Neural cell (in vitro differentiated cells): ENCODE data around the gene ADISSP. TPM values are rescaled to one million over a fixed set of nuclear protein-coding genes. Genes with fewer than 3 reads are reported as not detected.

Experiments used
- H2AFZ ChIP-seq: fragments of 200-600, 300-800 bp; sonication (generic), shearing (Covaris generic); 2 replicates; pipeline ENCODE4 v1.6.0; 2014; ENCODE audit warnings: low read depth, mild to moderate bottlenecking, antibody characterized with exemption, low read length, moderate library complexity
- H3F3A ChIP-seq: fragments of 200-600 bp; shearing (Covaris generic); 2 replicates; pipeline ENCODE4 v1.6.1; 2016; ENCODE audit warnings: mild to moderate bottlenecking, moderate library complexity, mixed read lengths, antibody characterized with exemption, low read length; ENCODE audit not compliant: insufficient read depth, poor library complexity, severe bottlenecking
- H3K27ac ChIP-seq: fragments of 200-600, 300-800 bp; sonication (generic), shearing (Covaris generic); 2 replicates; pipeline ENCODE4 v1.5.1; 2014; ENCODE audit warnings: mild to moderate bottlenecking, low read length, moderate library complexity
- H3K27me3 ChIP-seq: fragments of 300-800, 200-600 bp; sonication (generic), shearing (Covaris generic); 2 replicates; pipeline ENCODE4 v1.6.0; 2014; ENCODE audit warnings: mild to moderate bottlenecking, low read depth, low read length, moderate library complexity; ENCODE audit not compliant: insufficient read depth
- H3K36me3 ChIP-seq: fragments of 300-800, 200-600 bp; sonication (generic), shearing (Covaris generic); 2 replicates; pipeline ENCODE4 v1.5.1; 2014; ENCODE audit warnings: mild to moderate bottlenecking, antibody characterized with exemption, low read length, moderate library complexity; ENCODE audit not compliant: insufficient read depth
- H3K4me2 ChIP-seq: fragments of 300-800, 200-600 bp; sonication (generic), shearing (Covaris generic); 2 replicates; pipeline ENCODE4 v1.6.0; 2014; ENCODE audit warnings: mild to moderate bottlenecking, low read length
- H3K4me3 ChIP-seq: fragments of 300-800, 200-600 bp; sonication (generic), shearing (Covaris generic); 2 replicates; pipeline ENCODE4 v1.5.1; 2014; ENCODE audit warnings: mild to moderate bottlenecking, low read length, moderate library complexity
- H3K79me2 ChIP-seq: fragments of 200-600 bp; shearing (Covaris generic); replicated peaks from 2 replicates; pipeline ENCODE4 v1.6.0; 2014; ENCODE audit warnings: mild to moderate bottlenecking, low read length, moderate library complexity; ENCODE audit not compliant: insufficient read depth
- H3K9ac ChIP-seq: fragments of 300-800, 200-600 bp; sonication (generic), shearing (Covaris generic); 2 replicates; pipeline ENCODE4 v1.6.1; 2016; ENCODE audit warnings: mild to moderate bottlenecking, low read length, mixed read lengths
- H3K9me2 ChIP-seq: fragments of 200-600 bp; shearing (Covaris generic); 2 replicates; pipeline ENCODE4 v1.6.1; 2016; ENCODE audit warnings: mild to moderate bottlenecking, low read length, mixed read lengths; ENCODE audit not compliant: insufficient read depth
- H3K9me3 ChIP-seq: fragments of 200-600, 300-800 bp; sonication (generic), shearing (Covaris generic); 2 replicates; pipeline ENCODE4 v1.6.1; 2016; ENCODE audit warnings: mild to moderate bottlenecking, mixed run types, low read length, moderate library complexity, mixed read lengths
- H4K20me1 ChIP-seq: fragments of 200-600 bp; shearing (Covaris generic); 2 replicates; pipeline ENCODE4 v1.6.1; 2016; ENCODE audit warnings: mild to moderate bottlenecking, mixed run types; ENCODE audit not compliant: insufficient read depth
- CTCF ChIP-seq: fragments of 450-650 bp; IDR thresholded peaks from 2 replicates; pipeline ENCODE4 v1.5.1; 2014; ENCODE audit warnings: antibody characterized with exemption, mild to moderate bottlenecking, moderate library complexity; ENCODE audit not compliant: poor library complexity, severe bottlenecking
- EP300 ChIP-seq: fragments of 450-650 bp; conservative IDR thresholded peaks from 2 replicates; pipeline ENCODE4 v1.6.1; 2014; ENCODE audit warnings: antibody characterized with exemption, mild to moderate bottlenecking, moderate library complexity; ENCODE audit not compliant: poor library complexity, severe bottlenecking
- EZH2 ChIP-seq: fragments of 200-600, 300-800 bp; shearing (Covaris generic), sonication (generic); IDR thresholded peaks from 2 replicates; pipeline ENCODE4 v1.6.1; 2014; ENCODE audit warnings: antibody characterized with exemption, low read length, borderline replicate concordance, mild to moderate bottlenecking; ENCODE audit not compliant: insufficient read depth, poor library complexity, severe bottlenecking
- MXI1 ChIP-seq: fragments of 450-650 bp; conservative IDR thresholded peaks from 2 replicates; pipeline ENCODE4 v1.6.1; 2014; ENCODE audit warnings: antibody characterized with exemption, mild to moderate bottlenecking; ENCODE audit not compliant: poor library complexity, severe bottlenecking
- POLR2AphosphoS5 ChIP-seq: IDR thresholded peaks from 2 replicates; pipeline ENCODE4 v1.6.1; 2012
- RAD21 ChIP-seq: fragments of 450-650 bp; conservative IDR thresholded peaks from 2 replicates; pipeline ENCODE4 v1.6.1; 2014; ENCODE audit warnings: antibody characterized with exemption, mild to moderate bottlenecking, moderate library complexity
- REST ChIP-seq: IDR thresholded peaks from 2 replicates; pipeline ENCODE4 v1.6.1; 2012; ENCODE audit warnings: borderline replicate concordance
- SMC3 ChIP-seq: fragments of 450-650 bp; conservative IDR thresholded peaks from 2 replicates; pipeline ENCODE4 v1.6.1; 2014; ENCODE audit warnings: antibody characterized with exemption, mild to moderate bottlenecking, moderate library complexity; ENCODE audit not compliant: poor library complexity
- TAF1 ChIP-seq: IDR thresholded peaks from 2 replicates; pipeline ENCODE4 v1.6.1; 2012; ENCODE audit warnings: low read depth
- polyA plus RNA-seq: library from polyadenylated mRNA; depleted of rRNA; stranded (reverse); fragments of >200 nt; gene quantifications from 2 replicates; pipeline ENCODE4 v1.2.3, GENCODE V29; 2014

The ADISSP gene
- polyA plus RNA-seq, 1 donor from 2014 or later: 39.8 TPM

- Histone ChIP-seq H3F3A (no peaks in the 10 kb centered on the region), H4K20me1 (no peaks in the 10 kb centered on the region), H2AFZ (no peak overlapping the region), H3K4me3 (peak overlapping the region; percentile 100), H3K27me3 (no peaks in the 10 kb centered on the region), H3K36me3 (no peaks in the 10 kb centered on the region), H3K4me2 (no peak overlapping the region), H3K9me3 (no peaks in the 10 kb centered on the region), H3K9ac (no peak overlapping the region), H3K79me2 (peaks cover 20% of the 10 kb centered on the region), H3K27ac (no peak overlapping the region), H3K9me2 (no peaks in the 10 kb centered on the region)
- no peak for TF ChIP-seq RAD21
- no peak for TF ChIP-seq TAF1
Observed at GRCh38 chr20:3764659-3765058, 2.9 kb downstream of the ADISSP start.

- Histone ChIP-seq H3K4me2 (no peak overlapping the region), H3K36me3 (no peaks in the 10 kb centered on the region), H3K27ac (no peak overlapping the region), H3K27me3 (no peaks in the 10 kb centered on the region), H4K20me1 (no peaks in the 10 kb centered on the region), H3K9me2 (no peaks in the 10 kb centered on the region), H3K4me3 (no peak overlapping the region), H3K79me2 (peaks cover 20% of the 10 kb centered on the region), H3F3A (no peaks in the 10 kb centered on the region), H3K9me3 (no peaks in the 10 kb centered on the region), H2AFZ (no peak overlapping the region), H3K9ac (no peak overlapping the region)
- TF ChIP-seq REST (no peak), POLR2AphosphoS5 (no peak), RAD21 (no peak), CTCF (no peak), SMC3 (no peak), MXI1 (no peak), TAF1 (no peak), EZH2 (no peak), EP300 (no peak)
Observed at GRCh38 chr20:3763671-3764601, 3.6 kb downstream of the ADISSP start.
